ENCODE data around the gene POR.

POR gene

DNA sequence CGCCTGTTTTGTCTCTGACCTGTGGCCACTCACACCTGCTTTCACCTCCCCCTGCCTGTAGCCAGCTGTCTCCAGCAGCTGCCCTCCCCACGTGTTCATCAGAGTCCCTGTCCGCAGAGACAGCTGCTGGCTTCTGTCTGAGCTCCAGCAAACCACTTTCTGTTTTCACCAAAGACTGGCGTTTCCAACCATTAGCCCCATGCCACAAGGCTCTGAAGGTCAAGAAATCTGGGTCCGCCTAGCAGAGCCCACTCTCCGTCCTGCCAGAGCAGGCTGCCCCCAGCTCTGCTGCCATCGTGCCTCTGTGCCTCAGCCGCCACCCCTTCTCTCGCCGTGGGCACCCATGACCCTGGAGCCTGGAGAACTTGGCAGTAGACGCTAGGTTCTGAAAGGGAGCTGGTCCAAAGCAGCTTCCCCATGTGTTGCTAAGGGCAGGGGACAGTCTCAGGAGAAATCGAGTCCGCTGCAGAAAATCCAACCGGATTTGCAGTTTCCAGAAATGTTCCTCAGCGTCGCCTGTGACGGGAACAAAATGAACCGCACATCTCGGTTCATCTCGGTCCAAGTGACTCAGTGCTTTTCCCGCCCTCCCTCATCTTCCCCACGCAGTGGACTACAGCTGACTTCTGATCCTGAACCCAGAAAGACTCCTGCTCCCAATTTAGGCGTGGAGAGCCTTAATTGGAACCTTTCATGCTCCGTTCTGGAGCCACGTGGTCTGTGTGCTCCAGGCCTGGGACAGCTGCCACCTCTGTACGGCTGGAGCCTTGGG lies 51.4 kb downstream of the POR start:
- DNase-seq: no peak
- in situ Hi-C loops (cut with HindIII; ENCODE audit: low pct_ligation_motif_present, low pct_unique_long_range_greater_than_20kb, low sequenced_read_pairs): no loop called here

- DNase-seq: no peak
- in situ Hi-C loops (cut with HindIII; ENCODE audit: low pct_ligation_motif_present, low pct_unique_long_range_greater_than_20kb, low sequenced_read_pairs): no loop called here
These were observed 52.1 kb downstream of the POR start for GRCh38 chr7:75967055-75967454.

DNA sequence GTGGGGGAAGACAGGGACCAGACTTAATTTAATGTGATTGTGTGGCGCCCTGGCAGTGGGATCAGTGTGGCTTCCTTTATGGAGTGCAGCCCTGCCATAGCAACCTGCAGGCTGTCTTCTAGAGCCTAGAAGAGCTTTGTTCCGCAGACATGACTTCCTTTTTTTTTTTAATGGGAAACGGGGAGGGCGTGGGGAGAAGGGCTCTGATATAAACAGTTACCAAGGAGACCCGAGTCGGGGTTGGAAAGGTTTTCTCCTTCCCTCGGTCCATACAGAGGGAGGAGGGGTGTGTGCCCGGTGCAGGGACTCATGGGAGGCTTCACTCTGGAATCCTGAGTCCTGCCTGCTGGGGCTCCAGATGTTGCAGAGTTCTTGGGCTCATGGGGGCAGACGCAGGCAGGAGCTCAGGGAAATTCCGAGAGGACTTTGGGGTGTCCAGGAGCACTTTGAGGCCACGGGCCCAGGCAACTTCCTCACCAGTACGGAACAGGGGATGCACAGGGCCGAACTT lies 52.6 kb downstream of the POR start:
- in situ Hi-C loops (cut with HindIII; ENCODE audit: low pct_ligation_motif_present, low pct_unique_long_range_greater_than_20kb, low sequenced_read_pairs): no loop called here
- no peak for DNase-seq

GRCh38 chr7:75968012-75968411 lies 53.1 kb downstream of the POR start:
- no peak for DNase-seq
- in situ Hi-C loops (cut with HindIII; ENCODE audit: low pct_ligation_motif_present, low pct_unique_long_range_greater_than_20kb, low sequenced_read_pairs): no loop called here

- in situ Hi-C loops (cut with HindIII; ENCODE audit: low pct_ligation_motif_present, low pct_unique_long_range_greater_than_20kb, low sequenced_read_pairs): no loop called here
These were observed 53.6 kb downstream of the POR start for GRCh38 chr7:75968561-75969001.

GRCh38 chr7:75969182-75969581 lies 54.2 kb downstream of the POR start:
- in situ Hi-C loops (cut with HindIII; ENCODE audit: low pct_ligation_motif_present, low pct_unique_long_range_greater_than_20kb, low sequenced_read_pairs): no loop called here
- no peak for DNase-seq

More at GRCh38 chr7:75968561-75969001, 53.6 kb downstream of the POR start:
- no peak for DNase-seq

- DNase-seq: no peak
These were observed 54.9 kb downstream of the POR start for GRCh38 chr7:75969704-75970498.

DNA sequence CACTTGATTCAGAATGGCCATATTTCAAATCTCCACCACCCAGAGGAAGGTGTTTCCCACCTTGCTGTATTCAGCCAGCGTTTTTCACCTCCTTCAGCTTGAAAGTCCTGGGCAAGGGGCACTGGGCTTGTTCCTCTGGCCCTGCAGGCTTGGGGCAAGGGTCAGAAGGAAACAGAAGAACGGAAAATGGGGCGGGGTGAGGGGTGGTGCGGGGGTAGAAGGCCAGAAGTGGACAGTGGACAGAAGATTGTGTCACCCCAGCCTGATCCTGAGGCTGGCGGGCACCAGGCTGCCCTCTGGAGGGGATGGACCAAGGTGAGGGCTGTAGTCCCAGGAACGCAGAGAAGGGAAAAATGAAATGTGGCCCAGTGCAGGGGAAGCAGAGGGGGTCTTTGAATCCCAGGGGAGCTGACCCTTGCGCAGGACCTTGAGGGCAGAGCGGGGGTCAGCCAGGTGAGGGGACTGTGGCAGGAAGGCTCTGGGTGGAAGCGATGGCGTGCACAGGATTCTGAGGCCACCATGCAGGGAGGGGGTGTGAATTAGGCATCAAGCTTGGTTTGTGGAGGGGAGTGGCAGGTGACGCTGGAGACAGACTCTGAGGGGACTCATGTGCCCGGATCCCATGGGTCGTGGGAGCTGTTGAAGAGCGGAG lies 56.5 kb downstream of the POR start:
- in situ Hi-C loops (cut with HindIII; ENCODE audit: low pct_ligation_motif_present, low pct_unique_long_range_greater_than_20kb, low sequenced_read_pairs): no loop called here
- DNase-seq: no peak

More at GRCh38 chr7:75969704-75970498, 54.9 kb downstream of the POR start:
- in situ Hi-C loops (cut with HindIII; ENCODE audit: low pct_ligation_motif_present, low pct_unique_long_range_greater_than_20kb, low sequenced_read_pairs): no loop called here

- in situ Hi-C loops (cut with HindIII; ENCODE audit: low pct_ligation_motif_present, low pct_unique_long_range_greater_than_20kb, low sequenced_read_pairs): no loop called here
- DNase-seq: no peak
These were observed 57.2 kb downstream of the POR start for GRCh38 chr7:75971961-75972763.

- no peak for DNase-seq
- in situ Hi-C loops (cut with HindIII; ENCODE audit: low pct_ligation_motif_present, low pct_unique_long_range_greater_than_20kb, low sequenced_read_pairs): no loop called here
These were observed 62.8 kb downstream of the POR start for GRCh38 chr7:75977743-75978142.

- in situ Hi-C loops (cut with HindIII; ENCODE audit: low pct_ligation_motif_present, low pct_unique_long_range_greater_than_20kb, low sequenced_read_pairs): no loop called here
- DNase-seq: no peak
These were observed 64.9 kb downstream of the POR start for GRCh38 chr7:75979759-75980429.

DNA sequence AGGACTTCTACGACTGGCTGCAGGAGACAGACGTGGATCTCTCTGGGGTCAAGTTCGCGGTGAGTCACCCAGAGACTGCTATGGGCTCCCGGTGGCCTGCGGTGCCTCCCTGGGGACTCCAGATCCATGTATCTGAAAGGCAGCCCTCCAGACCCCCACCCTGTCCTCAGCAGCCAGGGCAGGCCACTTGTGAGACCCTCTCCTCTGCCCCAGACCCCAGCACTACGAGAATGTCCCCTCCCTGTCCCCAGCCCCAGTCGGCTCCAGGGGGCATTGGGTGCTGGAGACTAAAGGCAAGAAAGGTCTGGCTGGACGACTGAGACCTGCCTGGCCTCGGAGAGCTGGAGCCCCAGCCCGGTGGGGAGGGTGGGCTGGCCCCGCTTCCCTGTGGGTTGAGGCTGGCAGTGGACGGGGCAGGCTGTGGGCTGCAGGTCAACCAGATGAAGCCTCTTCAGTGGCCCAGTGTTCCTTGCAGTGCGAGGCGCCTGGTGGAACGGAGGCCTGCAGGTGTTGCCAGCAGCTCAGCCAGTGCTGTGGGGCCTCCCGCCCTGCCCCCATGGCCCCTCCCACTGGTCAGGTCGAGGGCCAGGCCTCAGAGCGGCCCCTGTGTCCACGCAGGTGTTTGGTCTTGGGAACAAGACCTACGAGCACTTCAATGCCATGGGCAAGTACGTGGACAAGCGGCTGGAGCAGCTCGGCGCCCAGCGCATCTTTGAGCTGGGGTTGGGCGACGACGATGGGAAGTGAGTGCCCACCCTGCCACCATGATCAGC lies 65.7 kb downstream of the POR start:
- DNase-seq: no peak
- in situ Hi-C loops (cut with HindIII; ENCODE audit: low pct_ligation_motif_present, low pct_unique_long_range_greater_than_20kb, low sequenced_read_pairs): no loop called here

DNA sequence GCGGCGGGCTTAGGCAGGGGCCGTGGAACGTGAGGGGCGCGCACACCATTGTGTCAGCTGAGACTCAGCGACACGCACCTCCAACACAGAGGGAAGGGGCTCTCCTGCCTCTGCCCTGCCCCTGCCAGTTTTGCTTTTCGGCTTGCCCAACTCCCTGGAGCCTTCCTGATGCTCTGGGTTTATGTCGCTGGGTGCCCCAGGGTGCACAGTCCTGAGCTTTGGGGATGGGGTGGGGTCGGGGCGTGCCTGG lies 66.2 kb downstream of the POR start:
- in situ Hi-C loops (cut with HindIII; ENCODE audit: low pct_ligation_motif_present, low pct_unique_long_range_greater_than_20kb, low sequenced_read_pairs): no loop called here
- no peak for DNase-seq

GRCh38 chr7:75981453-75982305 lies 66.7 kb downstream of the POR start:
- in situ Hi-C loops (cut with HindIII; ENCODE audit: low pct_ligation_motif_present, low pct_unique_long_range_greater_than_20kb, low sequenced_read_pairs): no loop called here
- DNase-seq: no peak

GRCh38 chr7:75982306-75983064 lies 67.5 kb downstream of the POR start:
- DNase-seq: no peak
- in situ Hi-C loops (cut with HindIII; ENCODE audit: low pct_ligation_motif_present, low pct_unique_long_range_greater_than_20kb, low sequenced_read_pairs): no loop called here
